A673 (cell line): Measurements from ENCODE around the gene HP. TPM values are rescaled to one million over a fixed set of nuclear protein-coding genes. Genes with fewer than 3 reads are reported as not detected.

ENCODE experiments used
- BruUV-seq: library from RNA; stranded (reverse); fragments of 400-500 nt; replicated peaks from 2 replicates; lab custom pipeline; 2021; lab: Mats Ljungman, UMichigan
- CTCF ChIA-PET: fragments of 300-600 bp; sonication (Branson Sonifier 250); formaldehyde crosslinking; loops from one replicate; lab custom pipeline; 2022; ENCODE audit warnings: antibody characterized with exemption; lab: Charles Lee
- POLR2A ChIA-PET: fragments of 300-600 bp; sonication (Branson Sonifier 250); formaldehyde crosslinking; loops from one replicate; lab custom pipeline; 2022; ENCODE audit warnings: antibody characterized with exemption; ENCODE audit not compliant: low non-redundant PET; lab: Charles Lee
- DNase-seq: peaks from one replicate; pipeline ENCODE4 v3.0.0-alpha.2; 2015; ENCODE audit warnings: low spot score
- H3K27ac ChIP-seq: fragments of 200-600 bp; sonication (generic); 2 replicates; pipeline ENCODE4 v1.5.1; 2016; ENCODE audit warnings: mixed run types, low read depth, mild to moderate bottlenecking, mixed read lengths, antibody characterized with exemption, low read length; ENCODE audit not compliant: poor library complexity, severe bottlenecking
- H3K27me3 ChIP-seq: fragments of 200-600 bp; sonication (generic); replicated peaks from 2 replicates; pipeline ENCODE4 v1.6.1; 2017; ENCODE audit warnings: mixed run types, low read depth, mild to moderate bottlenecking, mixed read lengths, antibody characterized with exemption, low read length; ENCODE audit not compliant: insufficient read depth, poor library complexity
- H3K36me3 ChIP-seq: fragments of 200-600 bp; sonication (generic); 2 replicates; pipeline ENCODE4 v1.6.1; 2016; ENCODE audit warnings: mixed run types, mild to moderate bottlenecking, mixed read lengths, antibody characterized with exemption, low read length; ENCODE audit not compliant: insufficient read depth, poor library complexity, severe bottlenecking
- H3K4me1 ChIP-seq: fragments of 200-600 bp; sonication (generic); 2 replicates; pipeline ENCODE4 v1.6.1; 2017; ENCODE audit warnings: mixed run types, mild to moderate bottlenecking, mixed read lengths, antibody characterized with exemption, low read length; ENCODE audit not compliant: insufficient read depth, poor library complexity, severe bottlenecking
- H3K4me3 ChIP-seq: fragments of 200-600 bp; sonication (generic); 2 replicates; pipeline ENCODE4 v1.5.1; 2016; ENCODE audit warnings: low read depth, mixed run types, mild to moderate bottlenecking, mixed read lengths, low read length; ENCODE audit not compliant: poor library complexity, severe bottlenecking
- H3K9me3 ChIP-seq: fragments of 200-600 bp; sonication (generic); 2 replicates; pipeline ENCODE4 v1.6.1; 2016; ENCODE audit warnings: mixed run types, low read depth, mild to moderate bottlenecking, mixed read lengths, antibody characterized with exemption, low read length; ENCODE audit not compliant: poor library complexity, severe bottlenecking
- CTCF ChIP-seq: fragments of 300-800, 200-600 bp; sonication (generic); conservative IDR thresholded peaks from 2 replicates; pipeline ENCODE4 v1.5.1; 2017; ENCODE audit warnings: low read depth, mild to moderate bottlenecking, antibody characterized with exemption, low read length, moderate library complexity, mixed read lengths
- EZH2 ChIP-seq: fragments of 200-600 bp; sonication (generic); IDR thresholded peaks from 2 replicates; pipeline ENCODE4 v1.6.1; 2017; ENCODE audit warnings: borderline replicate concordance, low read depth, mild to moderate bottlenecking, mixed read lengths, antibody characterized with exemption, low read length; ENCODE audit not compliant: poor library complexity, severe bottlenecking
- intact Hi-C: fragments of 100-400 bp; cut with micrococcal nuclease; formaldehyde crosslinking; loops from one replicate; pipeline ENCODE4 v1.10.0; 2022; ENCODE audit not compliant: unreplicated experiment
- total RNA-seq: library from RNA; stranded (reverse); gene quantifications from 2 replicates; pipeline ENCODE4 v1.2.3, GENCODE V29; 2021

HP gene
- total RNA-seq, 1 experiment from 2014 or later = not detected

DNA sequence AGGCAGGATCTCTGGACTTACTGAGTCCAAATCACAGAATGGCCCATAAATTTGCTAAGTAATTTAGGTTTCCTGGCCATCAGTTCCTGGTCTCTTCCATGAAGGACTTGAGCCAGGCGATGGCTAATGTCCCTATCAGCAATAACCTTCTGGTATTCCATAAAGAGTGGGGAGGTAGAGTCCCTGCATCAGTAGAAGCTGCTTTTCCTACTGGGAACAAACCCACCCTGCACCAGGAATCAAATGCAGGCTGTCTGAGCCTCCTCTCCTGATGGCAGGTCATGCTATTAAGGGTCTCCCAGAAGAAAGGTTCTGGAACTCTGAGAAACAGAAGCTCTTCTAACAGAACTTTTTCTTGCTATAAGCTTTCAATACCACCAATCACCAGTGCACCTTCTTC lies 7.3 kb downstream of the HP start:
- Histone ChIP-seq H3K36me3 (no peaks in the 10 kb centered on the region), H3K27ac (no peak overlapping the region), H3K9me3 (no peaks in the 10 kb centered on the region), H3K27me3 (no peaks in the 10 kb centered on the region), H3K4me1 (no peaks in the 10 kb centered on the region), H3K4me3 (no peak overlapping the region)
- BruUV-seq = no TSS peak
- CTCF ChIA-PET = no interaction called here
- intact Hi-C loops = no loop called here
- no peak for DNase-seq
- no peak for TF ChIP-seq EZH2
- TF ChIP-seq CTCF = no peak
- POLR2A ChIA-PET = no interaction called here

DNA sequence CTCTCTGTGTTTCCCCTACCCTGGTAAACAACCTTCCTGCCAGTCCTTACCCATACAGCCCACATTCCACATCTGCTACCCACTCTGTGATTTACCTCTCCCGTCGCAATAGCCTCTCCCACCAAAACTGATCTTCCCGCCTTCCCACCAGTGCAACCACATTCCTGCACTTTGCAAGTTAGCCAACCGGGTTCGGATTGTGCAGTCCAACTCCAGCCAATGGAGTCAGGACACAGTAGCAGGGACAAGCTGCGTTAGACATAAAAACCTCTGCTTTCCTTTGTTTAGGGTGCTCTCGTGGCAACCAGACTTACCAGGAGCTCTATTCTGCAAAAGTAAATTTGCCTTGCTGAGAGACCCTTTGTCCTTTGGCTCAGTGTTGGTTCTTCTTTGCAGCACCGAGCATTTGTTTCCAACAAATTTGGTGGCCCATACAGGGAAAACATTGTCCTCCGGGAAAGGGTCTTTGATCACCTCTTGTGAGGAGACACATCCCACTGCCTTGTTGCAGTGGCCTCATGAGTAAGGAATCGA lies 10.1 kb downstream of the HP start:
- Histone ChIP-seq H3K9me3 (no peaks in the 10 kb centered on the region), H3K4me3 (no peak overlapping the region), H3K4me1 (no peaks in the 10 kb centered on the region), H3K36me3 (no peaks in the 10 kb centered on the region), H3K27me3 (no peaks in the 10 kb centered on the region), H3K27ac (no peak overlapping the region)
- ChIA-PET CTCF (no interaction called here), POLR2A (interaction anchor here (0.8 kb wide), 1 partner anchor 1151 kb away, joined by 4 read pairs; no protein-coding TSS in a partner anchor)
- no TSS peak for BruUV-seq
- intact Hi-C loops = no loop called here
- TF ChIP-seq EZH2 (no peak), CTCF (no peak)
- no peak for DNase-seq

- peak; percentile 43 for DNase-seq
- BruUV-seq = no TSS peak
- POLR2A ChIA-PET = no interaction called here
- Histone ChIP-seq H3K27ac (no peak overlapping the region), H3K27me3 (no peaks in the 10 kb centered on the region), H3K4me1 (no peaks in the 10 kb centered on the region), H3K4me3 (no peak overlapping the region), H3K36me3 (no peaks in the 10 kb centered on the region), H3K9me3 (no peaks in the 10 kb centered on the region)
- intact Hi-C loops = no loop called here
- TF ChIP-seq EZH2 (no peak), CTCF (peak; percentile 66)
- CTCF ChIA-PET = interaction anchor here (0.6 kb wide), 1 partner anchor 33 kb away, joined by 3 read pairs; no protein-coding TSS in a partner anchor
These were observed 12.4 kb downstream of the HP start for GRCh38 chr16:72066747-72067146.
